IMR-90 (cell line): ENCODE data around the gene LUC7L2. TPM values are rescaled to one million over a fixed set of nuclear protein-coding genes. Genes with fewer than 3 reads are reported as not detected.

ENCODE experiments used
- ATAC-seq: fragments of 200-7000 bp; cut with Tn5 transposase; 2 replicates; pipeline ENCODE4 v1.9.1; 2020; ENCODE audit warnings: low read depth, mild to moderate bottlenecking, moderate library complexity
- BruUV-seq: library from RNA; stranded (reverse); fragments of 400-500 nt; replicated peaks from 2 replicates; lab custom pipeline; 2021; lab: Mats Ljungman, UMichigan
- CTCF ChIA-PET: fragments of 300-600 bp; formaldehyde crosslinking; extraction: SDS; loops from one replicate; lab custom pipeline; 2021; ENCODE audit warnings: antibody characterized with exemption; lab: Yijun Ruan, JAX
- POLR2A ChIA-PET: fragments of 300-600 bp; sonication (Branson Sonifier 250); formaldehyde crosslinking; loops from one replicate; lab custom pipeline; 2022; ENCODE audit warnings: antibody characterized with exemption; ENCODE audit not compliant: unreplicated experiment; lab: Charles Lee
- DNase-seq: peaks from one replicate; pipeline ENCODE4 v3.0.0; 2013
- H2AFZ ChIP-seq: replicated peaks from 2 replicates; pipeline ENCODE3; 2013; ENCODE audit warnings: low read length, mild to moderate bottlenecking; ENCODE audit not compliant: poor library complexity
- H2AK5ac ChIP-seq: 2 replicates; pipeline ENCODE4 v1.6.1; 2013; ENCODE audit warnings: low read depth, low read length, inconsistent platforms
- H2AK9ac ChIP-seq: replicated peaks from 2 replicates; pipeline ENCODE3; 2013; ENCODE audit warnings: mild to moderate bottlenecking, low read depth, low read length, moderate library complexity; ENCODE audit not compliant: poor library complexity
- H2BK120ac ChIP-seq: 2 replicates; pipeline ENCODE4 v1.6.1; 2013; ENCODE audit warnings: low read depth, low read length, inconsistent platforms
- H2BK15ac ChIP-seq: 3 replicates; pipeline ENCODE4 v1.6.1; 2013; ENCODE audit warnings: low read depth, low read length, inconsistent platforms
- H2BK20ac ChIP-seq: 2 replicates; pipeline ENCODE4 v1.6.1; 2013; ENCODE audit warnings: low read depth, mild to moderate bottlenecking, inconsistent platforms, low read length, moderate library complexity
- H2BK5ac ChIP-seq: 2 replicates; pipeline ENCODE4 v1.6.1; 2013; ENCODE audit warnings: mild to moderate bottlenecking, low read depth, low read length, inconsistent platforms; ENCODE audit not compliant: poor library complexity, severe bottlenecking
- H3K14ac ChIP-seq: replicated peaks from 2 replicates; pipeline ENCODE4 v1.6.1; 2013; ENCODE audit warnings: low read depth, low read length, inconsistent platforms
- H3K18ac ChIP-seq: 2 replicates; pipeline ENCODE4 v1.6.1; 2013; ENCODE audit warnings: low read depth, low read length, control low read depth
- H3K23ac ChIP-seq: 2 replicates; pipeline ENCODE4 v1.6.1; 2013; ENCODE audit warnings: low read depth, low read length, inconsistent platforms
- H3K27ac ChIP-seq: 2 replicates; pipeline ENCODE4 v1.5.1; 2013; ENCODE audit warnings: mild to moderate bottlenecking, control low read depth, low read length; ENCODE audit not compliant: insufficient read depth
- H3K27me3 ChIP-seq: 2 replicates; pipeline ENCODE4 v1.6.1; 2013; ENCODE audit warnings: low read length; ENCODE audit not compliant: control insufficient read depth, insufficient read depth
- H3K36me3 ChIP-seq: 2 replicates; pipeline ENCODE4 v1.6.1; 2013; ENCODE audit warnings: low read length, mixed read lengths; ENCODE audit not compliant: control insufficient read depth, insufficient read depth
- H3K4ac ChIP-seq: 2 replicates; pipeline ENCODE4 v1.6.1; 2013; ENCODE audit warnings: low read depth, low read length, inconsistent platforms
- H3K4me1 ChIP-seq: 2 replicates; pipeline ENCODE4 v1.6.1; 2013; ENCODE audit warnings: low read length, mixed read lengths; ENCODE audit not compliant: control insufficient read depth, insufficient read depth
- H3K4me2 ChIP-seq: 2 replicates; pipeline ENCODE4 v1.6.1; 2013; ENCODE audit warnings: low read depth, mild to moderate bottlenecking, control low read depth, low read length, moderate library complexity
- H3K4me3 ChIP-seq: 2 replicates; pipeline ENCODE4 v1.5.1; 2013; ENCODE audit warnings: low read depth, mild to moderate bottlenecking, control low read depth, low read length, moderate library complexity; ENCODE audit not compliant: insufficient read depth
- H3K56ac ChIP-seq: 2 replicates; pipeline ENCODE4 v1.6.1; 2013; ENCODE audit warnings: low read length, inconsistent platforms; ENCODE audit not compliant: insufficient read depth; ENCODE audit errors: extremely low read depth
- H3K79me1 ChIP-seq, 2 experiments: 2 replicates each; pipeline ENCODE4 v1.6.1; 2013; ENCODE audit warnings: low read length in 2 of 2, inconsistent platforms in 1 of 2, low read depth in 1 of 2
- H3K9ac ChIP-seq: 2 replicates; pipeline ENCODE4 v1.6.1; 2013; ENCODE audit warnings: low read depth, low read length, control low read depth
- H3K9me1 ChIP-seq: 2 replicates; pipeline ENCODE4 v1.6.1; 2013; ENCODE audit warnings: low read length, inconsistent platforms; ENCODE audit not compliant: insufficient read depth
- H3K9me3 ChIP-seq: 2 replicates; pipeline ENCODE4 v1.6.1; 2013; ENCODE audit warnings: low read length; ENCODE audit not compliant: control insufficient read depth, insufficient read depth
- H4K20me1 ChIP-seq: 2 replicates; pipeline ENCODE4 v1.6.1; 2013; ENCODE audit warnings: low read length, inconsistent platforms; ENCODE audit not compliant: insufficient read depth
- H4K5ac ChIP-seq: 2 replicates; pipeline ENCODE4 v1.6.1; 2013; ENCODE audit warnings: mild to moderate bottlenecking, low read depth, low read length, control low read depth
- H4K8ac ChIP-seq, 2 experiments: 2 replicates each; pipeline ENCODE4 v1.6.1; 2013; ENCODE audit warnings: low read depth in 2 of 2, low read length in 2 of 2, control low read depth in 1 of 2, inconsistent platforms in 1 of 2
- H4K91ac ChIP-seq: 2 replicates; pipeline ENCODE4 v1.6.1; 2013; ENCODE audit warnings: low read depth, low read length, inconsistent platforms; ENCODE audit not compliant: insufficient read depth
- CEBPB ChIP-seq: IDR thresholded peaks from 2 replicates; pipeline ENCODE4 v1.6.1; 2012; ENCODE audit warnings: low read depth, low read length, improper control_type of control experiment
- CTCF ChIP-seq: conservative IDR thresholded peaks from 2 replicates; pipeline ENCODE4 v1.5.1; 2012; ENCODE audit warnings: mild to moderate bottlenecking, low read depth, low read length, improper control_type of control experiment
- FOS ChIP-seq: fragments of 150-350 bp; IDR thresholded peaks from 2 replicates; pipeline ENCODE4 v1.6.1; 2016; ENCODE audit warnings: low read depth, low read length
- NFE2L2 ChIP-seq: fragments of 150-350 bp; IDR thresholded peaks from 2 replicates; pipeline ENCODE4 v1.6.1; 2016; ENCODE audit warnings: low read depth, mild to moderate bottlenecking, low read length
- WGBS, 2 experiments: methylation state at CpG; one replicate each; pipeline versions ENCODE4 v1.1.5 to v1.1.7; 2013; ENCODE audit warnings: missing lambda C conversion rate in 2 of 2; ENCODE audit not compliant: insufficient read length in 1 of 2; ENCODE audit errors: extremely low coverage in 2 of 2; 5-methylcytosine and 5-hydroxymethylcytosine counted together
- dilution Hi-C: fragments of 300-500 bp; cut with HindIII; formaldehyde crosslinking; loops from one replicate; pipeline ENCODE4 v1.14.3; 2018; ENCODE audit warnings: low sequenced_read_pairs; ENCODE audit not compliant: unreplicated experiment
- in situ Hi-C: fragments of 300-500 bp; cut with MboI; formaldehyde crosslinking; loops from 3 replicates; pipeline ENCODE4 v1.14.3; 2019; ENCODE audit warnings: low sequenced_read_pairs, inconsistent platforms, mixed read lengths
- intact Hi-C: fragments of 100-400 bp; cut with micrococcal nuclease; formaldehyde crosslinking; loops from 2 replicates; pipeline ENCODE4 v1.10.0; 2022
- polyA plus RNA-seq, 3 experiments: library from polyadenylated mRNA; depleted of rRNA; stranded (reverse); fragments of >200 nt; gene quantifications; 2 replicates each; pipeline ENCODE4 v1.2.3, GENCODE V29; 2012; ENCODE audit warnings: low replicate concordance in 1 of 3
- total RNA-seq: library from RNA; depleted of rRNA; stranded (reverse); fragments of >200 nt; gene quantifications from 2 replicates; pipeline ENCODE4 v1.2.3, GENCODE V29; 2012

Gene LUC7L2
- total and polyA plus RNA-seq, 2 of the 4 experiments (the other 2 are of a cell fraction), result 14.9 to 31.8 TPM

- H3K9ac ChIP-seq, result no peak overlapping the region
- no TSS peak for BruUV-seq
- H2AK9ac ChIP-seq, result no peak overlapping the region
- H3K4me1 ChIP-seq, result no peaks in the 10 kb centered on the region
- peaks cover 7% of the 10 kb centered on the region; the same call in 1 of the 2 replicates for H3K9me1 ChIP-seq
- no peaks in the 10 kb centered on the region for H3K9me3 ChIP-seq
- no peak for DNase-seq
- dilution Hi-C loops, result no loop called here
- no peak for TF ChIP-seq NFE2L2
- no peak for TF ChIP-seq FOS
- TF ChIP-seq CTCF, result no peak
- TF ChIP-seq CEBPB, result no peak
- H4K20me1 ChIP-seq, result no peaks in the 10 kb centered on the region; the same call in 1 of the 2 replicates
- no peak overlapping the region for H2BK5ac ChIP-seq
- H3K79me1 ChIP-seq, result peaks cover 8 to 16% of the 10 kb centered on the region in 2 experiments; a peak in 2 of 4 replicates
- H3K23ac ChIP-seq, result no peak overlapping the region
- H2AFZ ChIP-seq, result no peak overlapping the region
- no peak overlapping the region for H3K4me2 ChIP-seq
- H3K18ac ChIP-seq, result no peak overlapping the region
- no peak overlapping the region for H2AK5ac ChIP-seq
- POLR2A ChIA-PET, result no interaction called here
- no peak overlapping the region for H4K5ac ChIP-seq
- H3K4ac ChIP-seq, result no peak overlapping the region
- intact Hi-C loops, result no loop called here
- WGBS, 2 experiments, result no CpG with 5 or more reads among the region's 12 CpGs
- H3K36me3 ChIP-seq, result peaks cover 17% of the 10 kb centered on the region
- no peak overlapping the region for H4K91ac ChIP-seq
- no peak overlapping the region for H3K56ac ChIP-seq
- no peak overlapping the region for H2BK15ac ChIP-seq
- H2BK120ac ChIP-seq, result no peak overlapping the region
- H3K27ac ChIP-seq, result no peak overlapping the region
- H3K27me3 ChIP-seq, result no peaks in the 10 kb centered on the region
- CTCF ChIA-PET, result interaction anchor here (6.0 kb wide), 1 partner anchor 8 kb away, joined by 36 read pairs; no protein-coding TSS in a partner anchor
- in situ Hi-C loops, result no loop called here
- no peak overlapping the region for H4K8ac ChIP-seq
- ATAC-seq, result no peak
- H3K4me3 ChIP-seq, result no peak overlapping the region
- H2BK20ac ChIP-seq, result no peak overlapping the region
- no peak overlapping the region for H3K14ac ChIP-seq
These were observed 66.7 kb downstream of the LUC7L2 start for GRCh38 chr7:139426258-139427028.
